HG03460 (cell line): ENCODE data around the gene SCN2B.

Source experiments
- ATAC-seq: cut with Tn5 transposase; IDR thresholded peaks from one replicate; pipeline ENCODE4 v1.9.1; 2021; ENCODE audit not compliant: unreplicated experiment

SCN2B gene

DNA sequence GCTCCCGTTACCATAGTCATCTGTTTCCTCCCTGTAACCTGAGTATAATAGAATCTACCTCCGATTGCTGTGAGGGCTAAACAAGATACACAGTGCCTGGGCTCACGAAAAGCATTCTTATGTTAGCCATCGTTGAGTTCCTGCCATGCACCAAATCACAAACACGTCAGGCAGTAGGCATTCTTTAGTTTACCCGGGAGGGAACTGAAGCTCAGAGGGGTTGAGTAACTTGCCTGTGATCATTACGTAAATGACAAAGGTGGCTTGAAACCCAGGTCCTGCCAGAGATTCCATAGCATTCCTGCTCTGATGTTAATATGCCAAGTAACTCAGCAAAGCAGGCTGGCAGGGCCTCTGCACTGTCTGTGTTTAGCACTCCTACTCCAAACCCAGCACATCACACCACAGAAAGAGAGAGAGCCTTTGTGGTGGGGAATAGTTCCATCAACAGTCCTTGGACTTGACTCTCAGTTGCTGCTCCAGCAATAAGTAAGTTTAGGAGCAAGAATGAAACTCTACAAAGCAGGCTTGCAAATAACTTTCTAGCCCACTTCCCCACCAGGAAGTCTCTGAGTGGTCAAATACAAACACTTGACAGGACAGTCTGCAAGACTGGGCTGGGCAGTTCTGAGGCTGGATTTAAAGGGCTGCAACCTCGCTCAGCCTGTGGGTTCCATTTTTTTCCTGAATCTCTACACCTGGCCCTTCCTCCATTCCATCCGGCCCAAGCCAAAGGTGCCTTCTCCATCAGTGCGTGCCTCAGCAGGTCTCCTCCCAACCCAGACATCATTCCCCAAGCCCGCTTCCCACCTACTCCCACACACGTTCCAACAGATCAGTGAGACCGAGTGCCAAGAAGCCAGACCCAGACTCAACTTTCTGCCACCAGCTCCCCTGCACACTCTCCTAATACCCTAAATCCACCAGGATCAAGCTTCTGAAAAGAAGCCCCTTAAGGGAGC is 1.1 kb downstream of the SCN2B start:
- no peak for ATAC-seq

GRCh38 chr11:118174006-118174567 is 2.4 kb downstream of the SCN2B start:
- ATAC-seq, result no peak

DNA sequence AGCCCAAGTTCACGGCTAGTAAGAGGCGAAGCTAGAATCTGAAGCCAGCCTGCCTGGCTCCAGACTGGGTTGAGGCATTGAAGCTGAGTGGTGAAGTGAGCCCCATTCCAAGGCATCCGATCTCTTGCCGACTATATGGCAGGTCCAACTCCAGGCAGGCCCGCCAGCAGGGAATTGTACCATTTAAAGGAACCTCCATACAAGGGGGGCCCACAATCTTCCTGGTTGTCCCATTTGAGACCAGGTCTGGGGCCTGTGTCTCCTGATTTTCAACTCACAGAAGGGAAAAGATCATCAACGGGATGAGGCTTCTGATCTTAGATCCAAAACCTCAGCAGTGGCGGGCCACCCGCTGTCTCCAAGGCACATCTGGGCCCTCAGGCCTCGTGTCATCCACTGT is 4.1 kb downstream of the SCN2B start:
- ATAC-seq, result no peak

DNA sequence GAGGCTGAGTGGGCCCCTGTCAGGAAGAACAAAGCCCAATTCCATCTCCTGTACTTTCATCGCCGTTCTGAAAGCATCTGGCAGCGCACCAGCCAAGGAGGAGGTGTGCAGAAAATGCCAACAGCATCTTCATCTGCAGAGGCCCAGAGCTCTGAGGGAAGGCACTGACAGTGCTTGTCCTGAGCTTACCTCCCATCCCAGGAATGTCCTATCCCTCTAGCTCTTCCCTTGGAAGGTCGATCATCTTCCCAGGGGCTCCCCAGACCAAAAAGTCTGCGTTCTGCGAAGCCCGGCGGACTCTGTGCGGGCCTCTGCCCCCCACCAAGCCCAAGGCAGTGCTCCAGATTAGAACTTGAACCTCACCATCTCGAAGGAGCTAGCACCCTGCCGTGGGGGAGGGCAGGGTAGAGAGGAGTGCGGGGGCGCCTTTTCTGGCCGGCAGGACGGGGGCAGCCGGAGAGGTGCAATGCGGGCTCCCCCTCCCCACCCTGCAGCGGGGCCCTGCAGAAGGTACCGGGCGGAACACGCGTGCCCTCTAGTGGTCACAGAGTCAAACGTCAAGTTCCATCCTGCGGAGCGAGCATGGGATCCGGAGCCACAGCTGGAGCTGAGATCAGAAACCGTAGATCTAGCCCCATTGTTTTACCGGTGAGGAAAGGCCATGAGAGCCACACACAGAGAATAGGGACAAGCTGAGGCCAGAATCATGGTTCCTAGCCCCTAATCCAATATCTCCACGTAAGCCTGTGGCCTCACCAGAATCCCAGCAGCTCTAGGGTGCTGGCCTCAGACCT is 5.0 kb downstream of the SCN2B start:
- ATAC-seq, result no peak

DNA sequence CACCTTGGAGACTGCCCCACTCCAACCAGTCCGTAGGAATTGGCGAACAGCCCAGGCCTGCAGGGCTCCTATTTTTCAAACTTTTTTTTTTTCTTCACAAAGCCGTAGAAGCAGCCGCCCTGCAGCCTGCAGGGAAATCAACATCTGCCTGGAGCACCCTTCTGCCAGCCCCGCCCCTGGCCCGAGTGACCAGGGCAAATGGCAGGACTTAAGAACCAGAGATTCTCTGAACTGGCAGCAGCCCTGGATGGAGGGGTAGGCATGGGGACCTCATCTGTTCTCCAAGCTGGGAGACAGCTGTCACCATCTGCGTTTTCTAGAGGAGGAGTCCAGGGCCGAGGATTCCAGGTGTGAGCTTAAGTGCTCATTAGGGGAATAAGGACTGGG is 5.6 kb downstream of the SCN2B start:
- no peak for ATAC-seq

GRCh38 chr11:118170231-118170630 is 6.2 kb downstream of the SCN2B start:
- ATAC-seq, result no peak

GRCh38 chr11:118169300-118170140 is 6.9 kb downstream of the SCN2B start:
- no peak for ATAC-seq

GRCh38 chr11:118168751-118169150 is 7.7 kb downstream of the SCN2B start:
- ATAC-seq, result no peak

DNA sequence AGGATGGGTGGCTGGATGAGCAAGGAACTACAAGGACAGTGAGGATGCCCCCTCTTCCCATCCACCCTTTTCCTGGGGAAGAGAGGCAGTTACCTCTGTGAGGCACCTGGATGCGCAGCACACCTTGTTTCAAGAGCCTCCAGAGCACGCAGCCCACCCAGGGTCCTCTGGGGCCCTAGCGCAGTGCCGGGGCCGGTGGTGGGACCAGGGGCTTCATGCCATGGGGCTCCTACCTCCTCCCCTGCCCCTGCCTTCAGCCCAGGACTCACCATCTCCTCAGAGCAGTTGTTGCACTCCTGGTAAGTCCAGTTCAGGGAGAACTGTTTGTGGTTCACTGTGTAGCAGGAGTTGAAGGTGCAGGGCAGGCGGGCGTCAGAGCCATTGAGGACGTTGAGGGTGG is 8.1 kb downstream of the SCN2B start:
- no peak for ATAC-seq

DNA sequence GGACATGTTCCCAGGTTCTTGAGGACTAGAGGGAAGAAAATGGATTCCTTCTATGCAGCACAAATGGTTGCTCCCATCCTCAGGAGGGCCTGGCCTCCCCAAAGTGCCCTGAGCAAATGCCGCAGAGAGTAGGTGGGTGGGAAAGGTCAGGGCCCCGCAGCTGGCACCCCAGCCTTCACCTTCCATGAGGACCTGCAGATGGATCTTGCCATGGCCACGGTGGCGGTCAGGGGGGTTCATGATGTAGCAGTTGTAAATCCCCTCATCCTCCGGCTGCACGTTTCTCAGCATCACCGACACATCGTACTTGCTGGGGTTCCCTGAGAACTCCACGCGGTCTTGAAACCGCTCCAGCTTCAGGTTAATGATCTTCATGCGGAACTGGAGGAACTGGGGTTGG is 8.5 kb downstream of the SCN2B start:
- ATAC-seq, result no peak

- ATAC-seq, result no peak
These were observed 9.2 kb downstream of the SCN2B start for GRCh38 chr11:118167253-118167652.

DNA sequence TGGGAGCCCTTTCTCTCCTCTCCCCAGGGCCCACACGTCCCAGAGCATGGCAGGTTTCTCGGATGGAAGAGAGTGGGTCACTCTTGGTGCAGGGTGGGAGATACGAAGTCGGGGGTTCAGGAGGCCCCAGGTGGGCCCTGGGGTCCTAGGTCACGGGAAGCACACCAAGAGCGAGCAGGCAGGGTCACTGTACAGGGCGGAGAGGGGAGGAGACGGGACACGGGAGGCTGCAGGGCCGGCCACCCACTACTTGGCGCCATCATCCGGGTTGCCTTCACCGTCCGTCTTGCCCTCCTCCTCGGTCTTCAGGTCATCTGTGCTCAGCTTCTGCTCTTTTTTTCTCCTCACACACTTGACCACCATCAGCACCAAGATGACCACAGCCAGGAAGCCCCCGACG is 9.8 kb downstream of the SCN2B start:
- no peak for ATAC-seq

DNA sequence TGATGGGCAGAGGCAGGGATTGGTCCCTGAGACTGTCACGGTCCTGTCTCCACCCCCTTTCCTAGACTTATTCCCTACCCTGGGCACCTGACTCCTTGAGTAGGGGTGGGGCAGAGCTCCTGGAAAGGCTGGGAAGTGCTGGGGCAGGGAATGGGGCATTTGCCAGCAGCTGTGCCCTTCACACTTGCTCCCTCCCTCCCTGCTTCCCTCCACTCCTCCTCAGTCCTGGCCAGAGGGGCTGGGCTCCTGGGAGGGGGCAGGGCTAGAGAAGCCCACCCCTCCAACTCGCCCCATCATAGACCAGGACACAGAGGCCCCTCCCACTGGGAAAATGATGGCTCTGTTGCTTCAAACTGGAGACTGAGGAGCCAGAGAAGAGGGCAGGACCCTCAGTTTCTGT is 11.6 kb downstream of the SCN2B start:
- no peak for ATAC-seq

DNA sequence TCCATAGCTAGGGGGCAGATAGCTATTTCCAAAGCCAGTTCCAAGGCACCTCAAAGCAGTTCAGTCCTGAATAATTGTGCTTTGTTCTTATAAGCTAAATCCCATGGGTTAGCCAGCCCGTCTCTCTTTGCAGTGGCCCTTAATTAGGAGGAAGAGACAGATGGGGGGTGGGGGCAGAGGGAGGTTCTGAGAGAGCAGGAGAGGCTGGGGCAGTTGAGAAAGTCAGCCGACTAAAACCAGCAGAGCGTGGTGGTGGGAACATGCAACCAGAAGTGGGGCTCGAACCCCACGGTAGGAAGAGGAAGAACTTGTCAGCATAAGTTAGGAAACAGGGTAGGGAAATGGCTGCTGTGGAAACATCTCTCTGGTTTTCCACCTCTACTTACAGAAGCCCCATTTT is 12.9 kb downstream of the SCN2B start:
- ATAC-seq, result no peak

DNA sequence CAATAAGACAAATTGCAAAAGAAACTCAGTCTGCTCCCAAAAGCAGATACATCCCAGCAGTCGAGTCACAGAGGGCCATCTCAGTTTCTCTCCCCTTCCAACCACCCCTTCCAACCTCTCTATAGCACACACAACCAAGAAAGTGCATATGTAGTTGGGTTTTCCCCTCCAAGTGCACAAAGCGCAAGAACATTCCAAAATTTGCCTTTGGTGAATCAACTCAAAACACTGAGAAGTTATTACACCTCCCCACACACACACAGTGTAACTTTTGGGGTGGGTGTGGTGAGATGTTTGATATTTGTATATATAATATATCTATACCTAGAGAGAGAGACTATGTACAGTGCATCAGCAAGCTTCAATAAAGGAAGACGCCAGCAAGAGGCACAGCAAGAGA is 13.6 kb downstream of the SCN2B start:
- no peak for ATAC-seq

GRCh38 chr11:118161786-118162185 is 14.7 kb downstream of the SCN2B start:
- ATAC-seq, result no peak

GRCh38 chr11:118157186-118157895 is 19.1 kb downstream of the SCN2B start:
- ATAC-seq, result no peak

DNA sequence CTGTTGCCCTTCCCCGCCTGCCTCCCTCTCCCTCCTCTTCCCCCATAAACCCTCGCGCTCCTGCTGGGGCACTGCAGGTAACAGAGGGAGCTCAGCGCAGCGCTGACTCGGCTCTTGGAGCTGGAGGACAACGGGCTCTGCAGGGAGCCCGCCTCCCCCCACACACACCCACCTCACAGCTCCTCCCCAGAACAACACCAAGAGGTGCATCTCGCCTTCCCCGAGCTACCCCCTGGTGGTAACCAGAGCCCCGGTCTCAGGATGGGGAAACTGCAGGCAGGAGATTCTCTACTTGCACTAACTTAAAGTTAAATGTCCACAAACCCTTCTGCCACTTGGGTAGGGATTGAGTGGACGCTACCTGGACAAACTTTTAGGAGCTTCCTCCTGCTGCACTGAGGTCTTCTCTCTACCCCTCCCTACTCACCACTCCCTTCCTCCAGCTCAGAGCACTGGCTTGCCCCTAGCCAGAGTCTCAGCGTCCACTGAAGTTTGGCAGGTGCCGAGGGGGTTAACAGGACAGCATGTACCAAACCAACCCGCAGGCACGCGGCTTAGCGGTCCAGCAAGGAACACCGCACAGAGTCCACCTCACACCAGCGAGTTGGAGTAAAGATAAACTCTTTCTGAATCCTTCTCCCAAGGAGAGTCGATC is 19.8 kb downstream of the SCN2B start:
- ATAC-seq, result no peak

DNA sequence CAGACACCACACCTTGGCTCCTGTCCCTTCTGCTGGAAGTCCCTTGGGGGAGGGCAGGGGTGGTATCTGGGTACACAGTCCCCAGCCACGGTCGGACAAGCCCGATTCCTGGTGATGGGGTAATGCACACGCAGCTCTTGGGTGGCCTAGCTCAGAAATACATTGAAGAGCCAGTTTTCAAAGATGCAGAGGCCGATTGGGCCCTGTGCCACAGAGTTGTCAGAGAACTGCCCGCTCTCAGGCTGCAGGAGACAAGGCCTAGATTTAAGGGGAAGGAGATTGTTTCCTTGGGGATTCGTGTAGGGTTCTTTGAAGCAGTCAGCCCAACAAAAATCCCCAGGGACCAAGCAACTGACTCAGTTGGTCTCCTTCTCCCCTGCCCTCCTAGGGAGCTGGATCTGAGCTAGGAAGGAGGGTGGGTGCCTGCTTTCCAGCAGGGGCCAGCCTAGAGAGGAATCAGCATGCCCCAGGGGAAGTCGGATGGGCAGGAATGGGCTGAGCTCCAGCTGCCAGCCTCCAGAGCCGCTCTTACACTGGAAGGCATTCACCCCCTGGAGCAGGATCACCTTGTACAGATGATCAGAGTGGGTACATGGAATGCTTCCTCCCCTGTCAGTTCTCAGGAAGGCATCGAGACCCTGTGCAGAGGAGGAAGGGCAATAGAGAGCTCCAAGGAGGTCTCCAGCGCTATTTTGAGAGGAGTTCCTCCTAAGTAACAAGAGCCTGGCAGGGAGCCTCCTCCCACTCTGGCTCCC is 20.5 kb downstream of the SCN2B start:
- no peak for ATAC-seq
